ENCODE results near the gene ANGPTL4.
"Not testable (repeated sequence)": the region's sequence is repeated elsewhere in the genome, so short reads cannot be mapped to it uniquely, and the experiment has no call there.

Gene ANGPTL4

GRCh38 chr19:8334458-8335342 is 29.3 kb upstream of the ANGPTL4 start:
- no peak for DNase-seq (ENCODE audit: low read depth in 2 of 2)

GRCh38 chr19:8335343-8336071 is 28.4 kb upstream of the ANGPTL4 start:
- no peak for DNase-seq (ENCODE audit: low read depth in 2 of 2)

- no peak for DNase-seq (ENCODE audit: low read depth in 2 of 2)
Measured at GRCh38 chr19:8336072-8336569, 27.8 kb upstream of the ANGPTL4 start.

GRCh38 chr19:8336660-8337059 is 27.3 kb upstream of the ANGPTL4 start:
- no peak for DNase-seq (ENCODE audit: low read depth in 2 of 2)

GRCh38 chr19:8337728-8338127 is 26.2 kb upstream of the ANGPTL4 start:
- no peak for DNase-seq (ENCODE audit: low read depth in 2 of 2)

GRCh38 chr19:8338835-8339234 is 25.1 kb upstream of the ANGPTL4 start:
- no peak for DNase-seq (ENCODE audit: low read depth in 2 of 2)

- DNase-seq (ENCODE audit: low read depth in 2 of 2) = no peak
Measured at GRCh38 chr19:8340341-8341096, 23.4 kb upstream of the ANGPTL4 start.

GRCh38 chr19:8341504-8341903 is 22.5 kb upstream of the ANGPTL4 start:
- DNase-seq (ENCODE audit: low read depth in 2 of 2) = not testable (repeated sequence)

GRCh38 chr19:8342316-8342683 is 21.7 kb upstream of the ANGPTL4 start:
- no peak for DNase-seq (ENCODE audit: low read depth in 2 of 2)

GRCh38 chr19:8342684-8343482 is 21.1 kb upstream of the ANGPTL4 start, which contains the start of gene KANK3:
KANK3 (minus strand) TSS chr19:8343262; CDS start chr19:8337828, 5,434 bp downstream.
- DNase-seq (ENCODE audit: low read depth in 2 of 2) = peak; percentile 92 to 93

- DNase-seq (ENCODE audit: low read depth in 2 of 2) = no peak
Measured at GRCh38 chr19:8343483-8343844, 20.5 kb upstream of the ANGPTL4 start.

- not testable (repeated sequence) for DNase-seq (ENCODE audit: low read depth in 2 of 2)
Measured at GRCh38 chr19:8349629-8350372, 14.2 kb upstream of the ANGPTL4 start.

- DNase-seq (ENCODE audit: low read depth in 2 of 2) = no peak
Measured at GRCh38 chr19:8352134-8352827, 11.7 kb upstream of the ANGPTL4 start.

GRCh38 chr19:8352845-8353244 is 11.1 kb upstream of the ANGPTL4 start:
- DNase-seq (ENCODE audit: low read depth in 2 of 2) = not testable (repeated sequence)

GRCh38 chr19:8355631-8356402 is 8.1 kb upstream of the ANGPTL4 start:
- DNase-seq (ENCODE audit: low read depth in 2 of 2) = no peak

GRCh38 chr19:8357007-8357521 is 6.9 kb upstream of the ANGPTL4 start:
- no peak for DNase-seq (ENCODE audit: low read depth in 2 of 2)

- DNase-seq (ENCODE audit: low read depth in 2 of 2) = no peak
Measured at GRCh38 chr19:8358948-8359347, 5.0 kb upstream of the ANGPTL4 start.

- DNase-seq (ENCODE audit: low read depth in 2 of 2) = no peak
Measured at GRCh38 chr19:8360196-8360595, 3.8 kb upstream of the ANGPTL4 start.

Data from stimulated activated CD4-positive, alpha-beta T cell treated with anti-CD3 and anti-CD28 coated beads, Interleukin-4, amount 100 ng/mL, for 48 hours (primary cell).